Immature natural killer cell (primary cell): Measurements from ENCODE around the gene SLC35E2B. TPM values are rescaled to one million over a fixed set of nuclear protein-coding genes. Genes with fewer than 3 reads are reported as not detected.
"Not testable (repeated sequence)": the region's sequence is repeated elsewhere in the genome, so short reads cannot be mapped to it uniquely, and the experiment has no call there.

Experiments
- DNase-seq, 3 donors: peaks; one replicate each; pipeline ENCODE4 v3.0.0; 2022; ENCODE audit warnings: mixed read lengths in 1 of 3
- H3K27ac Mint-ChIP-seq, 6 donors: one replicate each; pipeline ENCODE4 v1.8.0; 2020; ENCODE audit warnings: mixed read lengths in 6 of 6, mild to moderate bottlenecking in 5 of 6, inconsistent platforms in 4 of 6, moderate library complexity in 3 of 6
- H3K27me3 Mint-ChIP-seq, 3 donors: one replicate each; pipeline ENCODE4 v1.8.0; 2020 to 2021; ENCODE audit warnings: low read depth in 3 of 3, mild to moderate bottlenecking in 3 of 3, mixed read lengths in 3 of 3, moderate library complexity in 3 of 3, inconsistent platforms in 1 of 3
- H3K36me3 Mint-ChIP-seq, 3 donors: one replicate each; pipeline ENCODE4 v1.8.0; 2020; ENCODE audit warnings: mixed read lengths in 3 of 3, inconsistent platforms in 2 of 3, mild to moderate bottlenecking in 2 of 3
- H3K4me1 Mint-ChIP-seq, 2 donors: one replicate each; pipeline ENCODE4 v1.8.0; 2020; ENCODE audit warnings: inconsistent platforms in 2 of 2, mild to moderate bottlenecking in 2 of 2, mixed read lengths in 2 of 2, moderate library complexity in 1 of 2
- H3K4me3 Mint-ChIP-seq, 5 donors: one replicate each; pipeline ENCODE4 v1.8.0; 2020; ENCODE audit warnings: mild to moderate bottlenecking in 5 of 5, mixed read lengths in 5 of 5, inconsistent platforms in 3 of 5, moderate library complexity in 3 of 5
- H3K9me3 Mint-ChIP-seq, 6 donors: one replicate each; pipeline ENCODE4 v1.8.0; 2020; ENCODE audit warnings: mild to moderate bottlenecking in 6 of 6, mixed read lengths in 6 of 6, inconsistent platforms in 4 of 6, moderate library complexity in 3 of 6
- polyA plus RNA-seq, 3 donors: library from polyadenylated mRNA; unstranded; fragments of 300-500 nt; fragmentation: Illumina TruSeq; gene quantifications; one replicate each; pipeline ENCODE4 v1.2.3, GENCODE V29; 2021

SLC35E2B gene
- polyA plus RNA-seq, 3 donors from 2014 or later: 14.4 to 37.7 (median 18.1) TPM

DNA sequence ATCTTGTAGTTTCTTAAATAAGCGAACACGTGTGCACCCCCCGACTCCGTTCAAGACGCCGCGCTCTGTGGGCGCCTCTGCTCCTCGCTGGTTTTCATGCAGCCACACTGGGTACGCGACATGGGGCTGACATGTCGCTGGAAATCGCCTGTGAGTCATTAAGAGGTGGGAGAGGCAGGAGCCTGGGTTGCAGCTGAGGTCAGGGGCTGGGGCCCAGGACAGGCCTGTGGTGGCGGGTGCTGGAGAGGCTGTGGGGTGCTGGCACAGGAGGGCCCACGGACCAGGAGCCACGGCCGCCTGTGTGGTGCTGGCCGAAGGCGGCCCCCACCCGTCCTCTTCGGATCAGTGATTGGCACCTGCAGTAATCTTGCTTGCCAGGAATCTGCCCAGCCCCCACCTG is 17.8 kb downstream of the SLC35E2B start:
- peaks cover 8 to 17% (median 10%) of the 10 kb centered on the region in 3 donors for H3K27me3 Mint-ChIP-seq
- H3K27ac Mint-ChIP-seq, DNase-seq, H3K9me3 Mint-ChIP-seq, H3K4me3 Mint-ChIP-seq, H3K36me3 Mint-ChIP-seq: not testable (repeated sequence)
- peaks cover 24 to 25% of the 10 kb centered on the region in 2 donors for H3K4me1 Mint-ChIP-seq

GRCh38 chr1:1672181-1672965 is 20.2 kb downstream of the SLC35E2B start:
- Mint-ChIP-seq H3K36me3 (peaks cover 2 to 3% (median 2%) of the 10 kb centered on the region in 3 donors), H3K9me3 (no peaks in the 10 kb centered on the region), H3K27ac (no peak overlapping the region), H3K27me3 (peaks cover 0 to 5% (median 2%) of the 10 kb centered on the region in 3 donors), H3K4me1 (peaks cover 4 to 6% of the 10 kb centered on the region in 2 donors), H3K4me3 (no peak overlapping the region)
- DNase-seq: no peak

DNA sequence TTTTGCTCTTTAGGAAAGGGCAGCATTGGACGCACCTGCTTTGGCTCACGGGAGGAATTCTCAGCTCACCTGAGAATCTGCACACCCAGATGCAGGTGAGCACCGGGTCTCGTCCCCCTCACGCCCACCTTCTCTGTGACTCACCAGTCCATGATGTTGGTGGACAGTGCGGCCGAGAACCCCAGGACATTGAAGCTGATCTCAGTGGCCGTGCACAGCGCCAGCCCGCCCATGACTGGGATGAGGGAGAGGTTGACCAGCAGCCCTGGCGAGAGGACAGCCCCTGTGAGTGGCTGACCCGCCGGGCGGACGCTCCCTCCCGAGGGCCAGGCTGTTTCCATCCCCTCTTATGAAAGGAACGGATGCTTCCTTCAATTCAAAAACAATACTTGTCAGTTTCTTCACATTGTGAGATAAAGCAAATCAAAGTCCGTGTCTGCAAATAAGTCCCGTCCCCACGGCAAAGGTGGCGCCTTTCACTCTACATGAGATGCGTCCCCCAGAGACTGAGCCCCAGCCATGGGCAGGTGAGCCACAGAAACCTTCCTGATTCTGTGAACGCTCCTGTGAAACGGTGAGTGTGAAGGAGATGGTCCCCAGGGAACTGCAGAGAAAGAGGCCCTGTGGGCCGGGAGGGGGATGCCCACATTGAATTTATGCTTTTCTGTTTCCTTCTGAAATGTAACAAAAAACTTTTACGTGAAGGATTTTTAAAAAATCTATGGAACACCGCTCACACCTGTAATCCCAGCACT is 21.1 kb downstream of the SLC35E2B start:
- Mint-ChIP-seq H3K27me3 (peaks cover 0 to 2% (median 0%) of the 10 kb centered on the region in 3 donors), H3K9me3 (no peaks in the 10 kb centered on the region), H3K4me1 (peaks cover 0 to 4% of the 10 kb centered on the region in 2 donors), H3K4me3 (no peak overlapping the region), H3K36me3 (peaks cover 3 to 4% (median 3%) of the 10 kb centered on the region in 3 donors), H3K27ac (no peak overlapping the region)
- DNase-seq: no peak

GRCh38 chr1:1670866-1671265 is 21.7 kb downstream of the SLC35E2B start:
- Mint-ChIP-seq H3K27ac (no peak overlapping the region), H3K27me3 (peaks cover 0 to 2% (median 0%) of the 10 kb centered on the region in 3 donors), H3K9me3 (no peaks in the 10 kb centered on the region), H3K36me3 (peaks cover 3 to 4% (median 3%) of the 10 kb centered on the region in 3 donors), H3K4me3 (no peak overlapping the region), H3K4me1 (peaks cover 0 to 4% of the 10 kb centered on the region in 2 donors)
- DNase-seq: no peak

GRCh38 chr1:1669468-1670440 is 22.8 kb downstream of the SLC35E2B start:
- Mint-ChIP-seq H3K4me3 (no peak overlapping the region), H3K27me3 (peaks cover 0 to 2% (median 0%) of the 10 kb centered on the region in 3 donors), H3K9me3 (no peaks in the 10 kb centered on the region), H3K4me1 (peaks cover 0 to 4% of the 10 kb centered on the region in 2 donors), H3K27ac (peak overlapping the region in 2 of 6 donors; percentile 4 to 35), H3K36me3 (peaks cover 3 to 4% (median 3%) of the 10 kb centered on the region in 3 donors)
- DNase-seq: no peak

- no peak overlapping the region for H3K4me3 Mint-ChIP-seq
- no peak for DNase-seq
- H3K27me3 Mint-ChIP-seq: no peaks in the 10 kb centered on the region
- H3K4me1 Mint-ChIP-seq: peaks cover 0 to 2% of the 10 kb centered on the region in 2 donors
- H3K9me3 Mint-ChIP-seq: no peaks in the 10 kb centered on the region
- peaks cover 3 to 4% (median 3%) of the 10 kb centered on the region in 3 donors for H3K36me3 Mint-ChIP-seq
- no peak overlapping the region for H3K27ac Mint-ChIP-seq
These were observed 26.1 kb downstream of the SLC35E2B start for GRCh38 chr1:1666526-1666925.

DNA sequence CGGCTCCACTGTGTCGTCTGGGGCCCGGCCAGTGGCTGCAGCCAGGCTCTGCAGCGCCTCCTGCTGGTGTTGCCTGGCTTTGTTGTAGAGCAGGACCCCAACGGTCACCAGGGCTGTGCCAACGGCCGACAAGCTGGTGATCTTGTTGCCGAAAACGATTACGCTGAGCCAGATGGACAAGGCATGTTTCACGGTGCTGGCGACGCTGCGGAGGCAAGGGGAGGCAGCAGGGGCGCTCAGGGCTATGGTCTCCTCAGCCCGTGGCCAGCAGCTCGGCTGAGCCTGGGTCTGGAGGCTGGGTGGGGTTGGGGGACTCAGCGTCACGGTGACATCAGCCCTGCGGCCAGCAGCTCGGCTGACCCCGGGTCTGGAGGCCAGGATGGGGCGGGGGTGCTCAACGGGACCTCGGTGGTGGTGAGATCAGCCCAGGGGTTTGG is 26.8 kb downstream of the SLC35E2B start:
- no peak overlapping the region for H3K4me3 Mint-ChIP-seq
- H3K27ac Mint-ChIP-seq: no peak overlapping the region
- DNase-seq: peak; percentile 16 to 32 (median 20)
- H3K4me1 Mint-ChIP-seq: peaks cover 0 to 2% of the 10 kb centered on the region in 2 donors
- H3K9me3 Mint-ChIP-seq: no peaks in the 10 kb centered on the region
- H3K27me3 Mint-ChIP-seq: no peaks in the 10 kb centered on the region
- H3K36me3 Mint-ChIP-seq: peaks cover 3 to 4% (median 3%) of the 10 kb centered on the region in 3 donors

GRCh38 chr1:1664941-1665814 is 27.4 kb downstream of the SLC35E2B start:
- no peaks in the 10 kb centered on the region for H3K9me3 Mint-ChIP-seq
- H3K27ac Mint-ChIP-seq: no peak overlapping the region
- peaks cover 3 to 4% (median 3%) of the 10 kb centered on the region in 3 donors for H3K36me3 Mint-ChIP-seq
- no peak overlapping the region for H3K4me3 Mint-ChIP-seq
- peaks cover 0 to 2% of the 10 kb centered on the region in 2 donors for H3K4me1 Mint-ChIP-seq
- no peak for DNase-seq
- H3K27me3 Mint-ChIP-seq: no peaks in the 10 kb centered on the region

- not testable (repeated sequence) for H3K4me1 Mint-ChIP-seq, H3K36me3 Mint-ChIP-seq, H3K9me3 Mint-ChIP-seq, H3K4me3 Mint-ChIP-seq, H3K27ac Mint-ChIP-seq, H3K27me3 Mint-ChIP-seq, DNase-seq
These were observed 28.3 kb downstream of the SLC35E2B start for GRCh38 chr1:1664318-1664717.

DNA sequence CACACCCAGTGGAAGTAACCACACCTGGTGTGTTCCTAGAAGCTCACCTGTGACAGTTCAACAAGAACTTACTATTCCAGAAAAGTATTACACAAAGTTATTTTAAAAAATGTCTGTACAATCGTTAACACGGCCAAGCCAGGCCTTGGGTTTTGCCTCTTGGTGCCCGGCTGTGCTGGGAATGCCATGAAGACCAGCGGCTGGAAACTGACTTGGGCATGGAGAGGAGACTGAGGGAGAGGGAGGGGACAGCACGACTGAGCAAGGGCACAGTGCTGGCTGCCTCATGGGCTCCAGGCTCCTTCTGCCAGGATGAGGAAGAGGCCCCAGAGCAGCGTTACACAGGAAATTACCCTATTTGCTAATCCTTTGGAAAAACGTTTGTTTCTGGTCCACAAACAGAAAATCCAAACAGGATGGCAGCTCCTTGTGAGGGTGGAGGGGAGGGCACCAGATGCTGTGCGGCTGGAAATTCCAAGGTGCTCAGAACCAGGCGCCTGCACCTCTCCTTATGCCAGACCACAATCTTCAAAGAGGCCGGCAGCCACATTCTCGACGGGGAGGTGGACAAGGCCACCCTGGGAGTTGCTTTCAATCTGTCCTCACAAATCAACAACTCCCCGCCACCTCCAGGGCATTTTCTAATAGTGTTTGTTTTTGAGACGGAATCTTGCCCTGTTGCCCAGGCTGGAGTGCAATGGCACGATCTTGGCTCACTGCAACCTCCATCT is 29.6 kb downstream of the SLC35E2B start:
- not testable (repeated sequence) for H3K4me3 Mint-ChIP-seq, H3K9me3 Mint-ChIP-seq, H3K4me1 Mint-ChIP-seq, H3K27me3 Mint-ChIP-seq, DNase-seq, H3K36me3 Mint-ChIP-seq
- H3K27ac Mint-ChIP-seq: peak overlapping the region in 1 of 6 donors; percentile 58

DNA sequence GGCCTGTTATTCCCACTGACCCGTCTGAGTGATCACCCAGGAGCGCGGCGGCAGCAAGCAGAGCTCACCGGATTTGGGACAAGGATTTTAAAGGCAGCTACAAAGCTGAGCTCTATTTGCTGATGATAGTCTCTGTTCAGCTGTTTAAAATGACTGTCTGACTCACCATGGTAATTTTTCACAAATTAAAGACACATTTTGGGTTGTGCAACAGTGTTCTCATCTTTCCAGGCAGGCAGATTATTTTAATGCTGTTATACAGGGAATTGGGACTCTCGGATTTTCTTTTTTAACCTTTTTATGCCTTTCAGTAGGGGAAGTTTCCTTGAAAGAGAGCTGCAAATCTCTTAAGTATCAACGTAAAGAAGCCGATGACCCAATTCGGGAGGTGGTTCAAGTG is 30.2 kb downstream of the SLC35E2B start:
- H3K36me3 Mint-ChIP-seq, H3K4me1 Mint-ChIP-seq, H3K27me3 Mint-ChIP-seq, H3K27ac Mint-ChIP-seq, H3K4me3 Mint-ChIP-seq, H3K9me3 Mint-ChIP-seq, DNase-seq: not testable (repeated sequence)
